GM12891 (cell line): Measurements from ENCODE around the gene NRG2.

Experiments used
- DNase-seq: peaks from one replicate; pipeline ENCODE4 v3.0.0; 2011; ENCODE audit warnings: low spot score; ENCODE audit not compliant: insufficient read length
- FAIRE-seq: peaks from 2 replicates; lab custom pipeline; 2011; peaks lifted over from hg19 to GRCh38; lab: Jason Lieb, UNC
- PAX5 ChIP-seq: IDR thresholded peaks from 2 replicates; pipeline ENCODE4 v1.6.1; 2011; ENCODE audit warnings: low read length, moderate library complexity, mild to moderate bottlenecking; ENCODE audit not compliant: insufficient read depth, severe bottlenecking
- POLR2A ChIP-seq: IDR thresholded peaks from 2 replicates; pipeline ENCODE4 v1.6.1; 2011; ENCODE audit warnings: low read depth, low read length, control low read depth
- POLR2AphosphoS5 ChIP-seq: IDR thresholded peaks from 2 replicates; pipeline ENCODE4 v1.6.1; 2011; ENCODE audit warnings: low read depth, low read length, control low read depth
- POU2F2 ChIP-seq: IDR thresholded peaks from 2 replicates; pipeline ENCODE4 v1.6.1; 2011; ENCODE audit warnings: low read depth, mild to moderate bottlenecking, control low read depth, low read length, moderate library complexity
- SPI1 ChIP-seq: IDR thresholded peaks from 2 replicates; pipeline ENCODE4 v1.6.1; 2011; ENCODE audit warnings: low read depth, low read length, control low read depth
- TAF1 ChIP-seq: IDR thresholded peaks from 2 replicates; pipeline ENCODE4 v1.6.1; 2011; ENCODE audit warnings: low read depth, low read length, control low read depth

The NRG2 gene

DNA sequence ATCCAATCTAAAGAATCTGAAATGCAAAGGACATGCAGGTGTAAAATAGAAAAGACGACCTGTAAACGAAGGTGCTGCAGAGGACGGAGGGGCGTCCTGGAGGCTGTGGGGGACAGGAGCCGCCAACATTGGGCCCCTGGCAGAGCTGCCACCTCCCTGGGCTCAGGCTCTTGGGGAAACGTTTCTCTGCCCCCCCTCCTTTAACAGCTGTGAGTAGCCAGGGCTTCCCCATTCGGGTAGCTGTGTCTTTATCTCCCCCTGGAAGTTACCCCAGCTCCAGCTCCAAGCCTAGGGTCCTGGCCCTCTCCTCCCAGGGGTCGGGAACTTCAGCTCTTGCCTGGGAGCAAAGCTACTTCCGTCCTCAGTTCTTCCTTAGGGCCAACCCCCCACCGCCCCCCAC is 196.0 kb downstream of the NRG2 start:
- FAIRE-seq (no peak), DNase-seq (no peak)
- TF ChIP-seq POLR2AphosphoS5: no peak

DNA sequence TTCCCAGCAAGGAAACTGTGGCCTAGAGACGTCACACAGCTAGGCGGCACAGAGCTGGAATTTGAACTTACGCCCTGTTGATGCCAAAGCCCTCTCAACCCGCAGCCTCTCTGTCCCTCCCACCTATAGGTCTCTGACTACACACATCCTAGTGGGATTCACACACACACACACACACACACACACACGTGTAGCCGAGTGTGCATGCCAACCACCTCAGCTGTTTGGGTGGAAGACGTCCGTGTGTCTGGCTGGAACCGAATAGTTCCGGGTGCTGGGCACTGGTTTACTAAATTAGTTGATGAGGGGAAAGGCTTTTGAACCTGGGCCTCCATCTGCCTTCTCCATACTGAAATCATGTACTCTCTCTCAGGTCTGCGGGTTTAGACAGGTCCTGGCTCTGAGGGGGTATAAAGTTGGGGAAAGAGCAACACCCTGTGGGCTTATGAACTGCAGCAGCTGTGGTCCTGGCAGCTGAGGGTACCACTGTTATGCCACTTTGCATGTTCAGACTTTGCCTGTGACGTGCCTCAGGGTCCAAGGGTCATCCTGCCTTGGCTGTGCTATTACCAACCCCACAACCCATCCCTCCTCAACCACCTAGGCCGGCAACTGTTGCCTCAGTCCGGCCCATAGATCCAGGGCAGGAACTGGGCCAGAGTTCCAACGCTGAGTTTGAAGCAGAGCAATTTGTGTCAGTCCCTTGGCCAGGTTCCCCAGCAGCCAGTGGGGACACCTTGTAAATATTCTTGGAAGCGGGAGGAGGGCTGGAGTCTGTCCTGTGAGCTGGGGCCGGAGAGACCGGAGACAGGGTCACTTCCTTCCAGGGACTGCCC is 197.0 kb downstream of the NRG2 start:
- FAIRE-seq (no peak), DNase-seq (no peak)
- TF ChIP-seq POLR2A: peak; percentile 56; the same call in 1 of the 2 replicates
- TF ChIP-seq POLR2AphosphoS5: no peak; the same call in 1 of the 2 replicates

DNA sequence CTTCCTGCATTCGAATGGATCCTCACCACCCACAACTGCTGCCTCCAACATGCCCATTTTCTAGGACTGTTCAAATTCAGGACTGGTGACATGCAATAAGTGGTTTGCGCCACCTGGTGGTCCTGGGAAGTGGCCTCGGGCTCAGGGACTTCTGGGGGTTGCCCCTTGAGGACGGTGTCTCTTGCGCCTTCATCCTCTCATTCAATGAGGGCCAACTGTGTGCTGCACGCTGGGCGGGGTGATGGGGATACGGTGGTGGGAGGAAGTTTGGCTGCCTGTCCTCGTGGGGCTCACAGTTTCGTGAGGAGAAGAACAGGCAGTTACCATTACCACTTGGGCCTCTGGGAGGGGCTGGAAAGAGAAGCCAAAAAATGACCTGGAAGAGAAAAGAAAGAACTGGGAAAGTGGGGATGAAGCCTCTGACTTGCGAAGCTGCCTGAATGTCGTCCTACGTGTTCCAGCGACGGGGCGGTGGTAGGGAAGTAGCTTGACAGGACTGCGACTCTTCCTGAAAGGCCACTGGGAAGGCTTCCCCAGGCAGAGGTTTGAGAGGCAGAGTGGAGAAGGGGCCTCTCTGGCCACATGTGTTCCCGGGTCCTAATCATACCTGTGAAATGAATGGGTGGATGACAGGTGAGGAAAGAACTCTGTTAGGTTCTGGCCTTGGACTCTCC is 198.5 kb downstream of the NRG2 start:
- DNase-seq (peak; percentile 61), FAIRE-seq (peak; percentile 82)
- no peak; the same call in 1 of the 2 replicates for TF ChIP-seq POU2F2
- no peak for TF ChIP-seq SPI1
- no peak for TF ChIP-seq POLR2A
- no peak for TF ChIP-seq PAX5
- TF ChIP-seq TAF1: no peak
- TF ChIP-seq POLR2AphosphoS5: no peak

DNA sequence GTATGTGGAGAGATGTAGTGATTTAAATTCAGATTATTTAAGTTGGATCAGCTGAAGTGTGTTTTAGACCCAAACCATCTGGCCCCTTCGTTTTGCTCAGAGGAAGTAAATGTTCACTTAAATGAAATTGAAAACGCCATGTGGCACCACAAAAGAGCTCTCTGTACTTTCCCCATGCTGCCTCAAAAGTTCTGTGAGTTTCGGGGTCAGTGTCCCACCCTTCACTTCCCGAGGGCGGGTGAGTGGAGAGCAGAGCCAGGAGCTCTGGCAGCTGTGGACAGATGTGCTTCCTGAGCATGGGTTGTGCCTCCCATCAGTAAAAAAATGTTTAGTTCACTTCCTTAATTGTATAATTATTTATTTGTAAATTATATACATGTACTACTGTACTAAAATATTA is 199.1 kb downstream of the NRG2 start:
- FAIRE-seq (no peak), DNase-seq (no peak)
- TF ChIP-seq POU2F2 (no peak), PAX5 (no peak), TAF1 (no peak), POLR2AphosphoS5 (no peak), SPI1 (0 out of 2 replicates have a peak, but pooled peaks have one; percentile 8)

DNA sequence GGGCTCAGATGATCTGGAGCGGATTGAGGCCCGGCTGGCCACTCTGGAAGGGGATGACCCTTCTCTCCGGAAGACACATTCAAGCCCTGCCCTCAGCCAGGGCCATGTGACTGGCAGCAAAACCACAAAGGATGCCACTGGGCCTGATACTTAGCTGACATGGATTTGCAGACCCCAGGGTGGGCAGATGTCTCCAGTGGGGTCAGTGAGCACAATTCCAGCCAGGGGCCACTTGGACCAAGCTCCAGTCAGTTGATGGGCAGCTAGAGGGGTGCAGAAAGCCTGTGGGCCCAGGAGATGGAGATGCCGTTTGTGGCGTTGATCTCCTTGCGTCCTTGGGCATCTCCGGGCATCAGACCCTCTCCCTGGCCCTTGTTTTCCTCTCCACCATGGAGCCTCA is 200.8 kb downstream of the NRG2 start:
- TF ChIP-seq POLR2A (no peak), SPI1 (no peak), PAX5 (no peak), POLR2AphosphoS5 (no peak), POU2F2 (no peak), TAF1 (no peak)
- FAIRE-seq (no peak), DNase-seq (no peak)

DNA sequence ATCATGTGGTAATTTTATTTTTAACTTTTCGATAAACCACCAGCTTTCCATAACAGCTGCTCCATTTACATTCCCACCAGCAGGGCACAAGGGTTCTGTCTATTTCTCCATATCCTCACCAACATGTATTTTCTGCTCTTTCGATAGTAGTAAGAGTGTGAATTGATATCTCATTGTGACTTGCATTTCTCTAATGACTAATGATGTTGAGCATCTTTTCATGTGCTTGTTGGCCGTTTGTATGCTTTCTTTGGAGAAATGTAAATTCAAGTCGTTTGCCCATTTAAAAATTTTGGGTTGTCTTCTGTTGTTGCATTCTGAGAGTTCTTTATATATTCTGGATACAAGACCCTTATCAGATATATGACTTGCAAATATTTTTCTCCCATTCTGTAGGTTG is 201.6 kb downstream of the NRG2 start:
- TF ChIP-seq POU2F2 (no peak), SPI1 (no peak), POLR2AphosphoS5 (no peak), TAF1 (no peak), PAX5 (no peak), POLR2A (no peak)
- FAIRE-seq (no peak), DNase-seq (no peak)

DNA sequence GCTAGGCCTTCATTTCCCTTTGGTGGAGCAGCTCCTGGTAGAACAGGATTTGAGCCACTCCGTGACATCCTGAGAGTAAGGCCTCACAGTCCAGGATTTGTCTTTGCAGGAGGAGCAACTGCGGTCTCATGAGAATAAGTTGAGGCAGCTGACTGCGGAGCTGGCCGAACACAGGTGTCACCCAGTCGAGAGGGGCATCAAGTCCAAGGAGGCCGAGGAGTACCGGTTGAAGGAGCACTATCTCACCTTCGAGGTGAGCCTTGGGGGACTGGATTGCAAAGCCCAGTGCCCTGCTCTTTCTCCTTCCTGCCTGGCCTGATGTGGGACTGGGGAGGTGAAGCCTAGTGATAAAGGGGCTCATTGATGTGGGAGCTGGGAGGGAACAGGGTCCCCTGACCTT is 203.2 kb downstream of the NRG2 start:
- DNase-seq: no peak
- no peak for TF ChIP-seq SPI1
- no peak for TF ChIP-seq TAF1
- TF ChIP-seq POLR2A: no peak
- TF ChIP-seq POLR2AphosphoS5: no peak
- no peak for TF ChIP-seq PAX5
- TF ChIP-seq POU2F2: no peak
- FAIRE-seq: no peak

DNA sequence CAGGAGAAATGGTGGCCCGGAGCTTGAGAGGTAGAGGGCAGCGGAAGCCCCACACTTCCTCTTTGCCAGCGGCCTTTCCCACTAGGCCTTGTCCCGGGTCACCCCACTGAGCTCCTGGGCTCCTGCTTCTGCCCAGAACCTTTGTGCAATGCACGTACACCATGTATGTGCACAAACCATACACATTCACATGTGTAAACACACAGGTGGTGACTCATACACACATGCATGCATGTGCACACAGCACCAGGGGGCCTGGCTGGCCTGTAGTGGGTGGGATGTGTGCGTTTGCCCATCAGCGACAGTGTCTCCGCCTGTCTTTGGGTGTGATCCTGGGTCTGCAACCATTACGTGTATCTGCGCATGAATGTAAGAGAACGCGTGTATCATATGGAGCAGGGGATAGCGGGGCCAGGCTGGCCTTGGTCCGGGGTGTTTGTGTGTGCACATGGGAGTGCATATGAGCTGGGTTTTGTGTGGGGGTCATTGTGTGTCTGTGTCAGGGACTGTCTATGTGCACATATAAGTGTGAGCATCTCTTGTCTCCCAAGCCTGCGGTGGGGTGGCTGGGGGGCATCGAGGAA is 203.8 kb downstream of the NRG2 start:
- TF ChIP-seq POLR2A (no peak), POLR2AphosphoS5 (no peak), POU2F2 (no peak), SPI1 (no peak), TAF1 (no peak), PAX5 (no peak)

DNA sequence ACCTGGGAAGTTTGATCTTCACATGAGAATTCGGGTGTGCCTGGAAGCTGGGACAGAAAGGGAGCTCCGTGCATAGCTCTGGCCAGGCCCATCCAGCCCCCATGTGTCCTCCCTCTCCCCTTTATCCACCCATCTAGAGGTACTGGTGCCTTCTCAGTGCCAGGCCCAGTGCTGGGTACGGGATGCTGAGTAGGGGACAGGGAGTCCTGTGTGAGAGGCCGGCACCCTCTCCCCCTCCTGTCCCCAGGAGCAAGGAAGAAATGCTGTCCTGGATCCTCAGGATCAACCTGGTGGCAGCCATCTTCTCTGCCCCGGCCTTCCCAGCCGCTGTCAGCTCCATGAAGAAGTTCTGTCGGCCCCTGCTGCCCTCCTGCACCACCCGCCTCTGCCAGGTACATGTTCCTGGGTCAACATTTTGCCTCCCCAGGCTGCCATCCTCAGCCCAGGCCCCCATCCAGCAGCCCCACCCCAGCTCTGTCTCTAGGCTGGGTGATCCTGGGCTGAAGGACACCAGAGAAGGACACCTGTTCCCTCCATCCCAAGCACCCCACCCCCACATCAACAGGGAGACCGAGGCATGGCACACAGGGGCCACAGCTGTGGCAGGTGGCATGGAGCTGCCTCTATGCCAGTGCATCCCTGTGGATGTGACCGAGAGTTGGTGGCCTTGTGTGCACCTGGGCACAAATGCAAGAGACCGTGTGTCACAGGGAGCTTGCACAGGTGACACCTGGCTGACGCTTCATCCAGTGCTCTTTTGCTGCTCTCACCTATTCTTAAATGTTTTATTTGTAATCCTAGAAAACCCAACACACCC is 204.5 kb downstream of the NRG2 start:
- TF ChIP-seq POU2F2 (no peak), TAF1 (no peak), POLR2AphosphoS5 (no peak), POLR2A (no peak)
- FAIRE-seq (no peak), DNase-seq (no peak)

More for the DNA sequence above, 203.8 kb downstream of the NRG2 start:
- DNase-seq: no peak
- FAIRE-seq: no peak
